CD4-positive, alpha-beta T cell treated with Interleukin-15 for 1 hour (primary cell): Measurements from ENCODE around the gene SHC2.
"Not testable (repeated sequence)": the region's sequence is repeated elsewhere in the genome, so short reads cannot be mapped to it uniquely, and the experiment has no call there.

Source experiments
- DNase-seq: peaks from one replicate; pipeline ENCODE4 v3.0.0-alpha.2; 2020

The SHC2 gene

DNA sequence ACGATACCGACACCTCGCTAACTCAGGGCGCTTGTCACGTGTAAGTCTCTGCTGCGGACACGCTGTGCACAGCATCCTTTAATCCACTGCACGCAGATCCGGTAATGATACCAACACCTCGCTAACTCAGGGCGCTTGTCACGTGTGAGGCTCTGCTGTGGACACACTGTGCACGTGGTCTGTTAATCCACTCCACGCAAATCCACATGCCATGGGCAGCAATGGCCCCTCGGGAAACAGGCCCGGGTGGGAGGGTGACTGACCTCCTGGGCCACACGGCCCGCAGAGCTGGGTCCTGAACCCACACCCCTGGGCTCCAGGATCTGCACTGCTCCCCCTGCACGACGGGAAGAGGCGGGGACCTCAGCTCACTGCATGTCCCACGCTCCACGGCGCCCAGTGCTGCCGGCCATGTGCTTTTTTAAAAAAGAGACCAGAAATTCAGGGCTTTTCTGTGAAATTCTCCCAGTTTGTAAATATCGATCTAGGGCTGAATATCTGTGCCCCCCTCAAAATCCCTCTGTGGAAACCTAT lies 16.1 kb downstream of the SHC2 start:
- DNase-seq = no peak

DNA sequence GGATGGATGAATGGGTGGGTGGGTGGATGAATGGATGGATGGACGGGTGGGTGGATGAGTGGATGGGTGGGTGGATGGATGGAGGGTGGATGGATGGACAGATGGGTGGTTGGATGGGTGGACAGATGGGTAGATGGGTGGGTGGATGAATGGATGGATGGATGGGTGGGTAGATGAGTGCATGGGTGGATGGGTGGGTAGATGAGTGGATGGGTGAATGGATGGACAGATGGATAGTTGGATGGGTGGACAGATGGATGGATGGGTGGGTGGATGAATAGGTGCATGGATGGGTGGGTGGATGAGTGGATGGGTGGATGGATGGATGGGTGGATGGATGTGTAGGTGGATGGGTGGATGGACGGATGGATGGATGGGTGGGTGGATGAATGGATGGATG lies 17.8 kb downstream of the SHC2 start:
- no peak for DNase-seq

DNA sequence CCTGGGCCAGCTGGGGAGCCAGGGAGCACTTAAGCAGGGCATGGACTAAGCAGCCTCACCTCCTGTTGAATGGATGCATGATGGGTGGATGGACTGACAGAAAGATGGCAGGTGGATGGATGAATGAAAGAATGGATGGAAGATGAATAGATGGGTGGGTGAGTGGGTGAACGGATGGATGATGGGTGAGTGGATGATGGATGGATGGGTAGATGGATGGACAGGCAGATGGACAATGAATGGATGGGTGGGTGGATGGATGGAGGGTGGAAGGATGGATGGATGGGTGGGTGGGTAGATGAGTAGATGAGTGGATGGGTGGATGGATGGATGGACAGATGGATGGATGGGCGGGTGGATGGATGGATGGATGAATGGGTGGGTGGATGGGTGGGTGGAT lies 18.7 kb downstream of the SHC2 start:
- no peak for DNase-seq

DNA sequence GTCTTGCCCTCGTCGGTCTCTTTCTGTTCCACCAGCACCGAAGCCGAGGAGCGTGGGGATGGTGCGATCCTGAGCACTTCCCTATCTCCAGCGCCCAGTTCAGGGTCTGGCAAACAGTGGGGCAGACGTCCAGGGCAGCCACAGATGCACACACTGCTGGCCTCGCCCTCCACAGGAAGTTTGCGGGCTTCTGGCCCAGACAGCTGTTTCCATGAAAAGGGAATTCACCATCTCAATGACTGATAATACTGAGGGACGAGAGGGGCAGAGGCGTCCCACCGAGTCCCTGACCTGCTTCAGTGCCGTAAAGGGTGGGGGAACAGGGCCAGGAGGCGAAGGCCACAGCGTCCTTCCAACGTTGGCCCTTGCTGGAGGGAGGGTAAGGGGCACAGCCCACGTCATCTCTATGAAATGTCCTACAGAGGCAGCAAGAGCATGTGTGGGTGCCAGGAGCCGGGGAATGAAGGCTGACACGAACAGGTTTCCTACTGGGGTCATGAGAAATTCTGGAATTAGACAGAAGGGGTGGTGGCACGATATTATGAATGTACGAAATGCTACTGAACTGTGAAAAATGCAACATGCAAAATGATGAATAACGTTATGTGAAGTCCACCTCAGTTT lies 19.5 kb downstream of the SHC2 start:
- no peak for DNase-seq

DNA sequence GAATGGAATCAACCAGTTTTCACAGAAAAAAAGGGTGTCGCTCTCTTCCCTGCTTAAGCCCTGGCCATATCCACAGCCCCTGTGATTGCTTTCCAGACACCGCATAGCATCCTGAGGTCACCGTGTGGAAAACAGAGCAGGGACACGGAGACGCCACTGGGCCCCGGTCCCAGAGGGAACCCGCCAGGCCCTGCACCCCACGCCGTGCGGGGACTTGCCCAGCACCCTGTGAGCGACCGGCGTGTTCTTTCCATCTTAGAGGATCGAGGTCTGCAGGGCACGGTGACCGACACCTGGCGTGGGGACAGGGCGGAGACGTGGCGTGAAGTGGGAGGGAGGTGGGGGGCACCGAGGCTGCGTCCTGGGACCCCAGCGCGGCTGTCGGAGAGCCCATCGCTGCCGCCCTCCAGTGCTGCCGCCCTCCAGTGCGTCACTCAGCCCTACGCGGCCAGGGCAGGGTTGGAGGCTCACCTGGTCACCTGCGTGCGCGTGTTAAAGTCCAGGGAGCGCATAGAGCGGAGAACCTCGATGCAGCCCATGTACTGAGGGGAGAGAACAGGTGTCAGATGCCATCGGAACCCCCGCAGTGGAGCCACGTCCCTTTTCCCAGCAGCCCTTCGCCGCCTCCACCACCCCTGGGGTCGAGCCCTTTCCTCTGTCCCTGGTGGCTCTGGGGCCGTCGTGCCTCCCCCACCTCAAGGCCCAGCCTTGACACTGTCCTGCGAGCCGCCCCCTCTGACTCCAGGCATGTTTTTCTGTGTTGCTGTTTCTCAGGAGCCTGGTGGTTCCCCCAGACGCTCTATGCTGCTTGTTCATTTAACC lies 20.2 kb downstream of the SHC2 start:
- DNase-seq = no peak

DNA sequence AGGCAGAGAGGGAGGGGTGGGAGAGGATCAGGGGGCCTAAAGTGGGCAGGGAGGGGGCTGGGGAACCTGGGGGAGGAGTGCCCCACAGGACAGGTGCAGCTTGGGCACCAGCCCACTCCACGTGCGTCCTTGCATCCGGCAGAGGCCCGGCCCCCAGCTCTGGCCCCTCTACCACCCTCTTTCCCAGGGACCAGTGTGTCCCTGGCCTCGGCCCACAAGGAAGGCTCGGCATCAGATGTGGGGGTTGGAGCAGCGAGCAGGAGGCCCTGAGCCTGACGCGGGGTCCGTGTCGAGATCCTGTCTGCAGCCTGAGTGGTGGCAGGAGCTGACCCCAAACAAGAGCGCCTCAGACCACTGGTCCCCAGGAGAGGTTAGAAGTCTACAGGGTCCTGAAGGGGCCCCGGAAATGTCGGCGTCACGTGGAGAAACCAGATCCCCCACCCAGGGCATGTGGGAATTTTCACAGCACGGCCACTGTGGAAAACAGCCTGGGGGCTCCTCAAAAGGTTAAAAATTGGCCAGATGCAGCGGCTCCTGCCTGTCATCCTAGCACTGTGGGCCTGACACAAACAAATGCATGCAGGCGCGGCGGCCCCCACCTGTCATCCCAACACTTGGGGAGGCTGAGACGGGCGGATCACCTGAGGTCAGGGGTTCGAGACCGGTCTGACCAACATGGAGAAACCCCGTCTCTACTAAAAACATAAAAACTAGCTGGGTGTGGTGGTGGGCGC lies 21.5 kb downstream of the SHC2 start:
- DNase-seq = no peak

DNA sequence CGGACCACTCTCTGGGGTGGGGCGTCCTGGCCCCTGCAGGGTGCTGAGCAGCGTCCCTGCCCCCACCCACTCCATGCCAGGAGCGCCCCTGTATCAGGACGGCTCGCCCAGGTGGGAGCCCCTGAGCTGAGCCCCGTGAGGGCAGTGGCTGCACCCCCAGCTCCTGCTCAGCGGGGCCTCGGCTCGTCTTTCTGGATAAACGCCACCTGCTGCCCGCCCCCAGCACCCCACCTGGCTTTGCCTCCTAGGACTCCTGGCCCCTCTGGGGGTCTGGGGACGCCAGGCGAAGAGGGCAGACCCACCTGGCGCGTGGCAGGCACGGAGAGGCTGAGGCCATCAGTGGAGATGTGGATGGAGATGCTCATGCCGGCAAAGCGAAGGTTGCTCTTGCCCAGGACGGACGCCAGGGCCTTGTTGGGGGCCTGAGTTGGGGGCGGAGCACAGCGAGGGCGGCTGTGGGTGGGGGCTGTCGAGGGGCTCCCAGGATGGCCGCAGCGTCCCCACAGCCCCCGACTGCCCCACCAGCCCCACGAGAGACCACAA lies 22.3 kb downstream of the SHC2 start:
- DNase-seq = no peak

DNA sequence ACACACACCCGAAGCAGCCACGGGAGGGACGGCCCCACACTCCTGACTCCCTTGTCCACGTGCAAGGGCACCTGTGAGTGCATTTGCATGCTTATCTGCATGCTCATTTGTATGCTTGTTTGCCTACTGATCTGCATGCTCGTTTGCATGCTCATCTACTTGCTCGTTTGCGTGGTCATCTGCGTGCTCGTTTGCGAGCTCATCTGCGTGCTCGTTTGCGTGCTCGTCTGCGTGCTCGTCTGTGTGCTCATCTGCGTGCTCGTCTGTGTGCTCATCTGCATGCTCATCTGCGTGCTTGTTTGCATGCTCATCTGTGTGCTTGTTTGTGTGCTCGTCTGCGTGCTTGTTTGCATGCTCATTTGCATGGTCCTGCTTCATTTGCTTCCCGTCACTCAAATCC lies 23.8 kb downstream of the SHC2 start:
- no peak for DNase-seq

DNA sequence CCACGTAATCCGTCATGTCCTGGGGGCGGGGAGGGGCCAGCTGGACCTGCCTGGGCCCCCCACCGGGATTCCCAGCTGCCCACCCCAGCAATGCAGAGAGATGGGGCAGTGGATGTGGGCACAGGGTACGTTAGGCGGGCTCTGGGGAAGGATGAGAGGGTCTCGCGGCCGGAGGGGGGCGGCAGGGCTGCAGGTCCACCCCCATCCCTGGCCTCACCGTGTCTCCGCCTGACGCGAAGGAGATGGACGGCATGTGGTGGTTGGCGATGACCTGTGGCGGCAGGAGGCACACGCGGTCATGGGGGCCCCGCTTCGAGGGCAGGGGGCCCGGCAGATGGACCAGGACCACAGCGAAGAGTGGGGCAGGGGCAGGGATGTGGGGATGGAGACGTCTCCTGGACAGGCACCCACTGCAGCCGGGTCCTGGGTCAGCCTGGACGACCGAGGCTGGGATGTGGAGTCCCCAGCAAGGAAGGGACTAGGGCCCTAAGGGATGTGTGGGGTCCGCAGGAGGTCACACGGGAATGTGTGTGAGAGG lies 24.4 kb downstream of the SHC2 start:
- DNase-seq = no peak

DNA sequence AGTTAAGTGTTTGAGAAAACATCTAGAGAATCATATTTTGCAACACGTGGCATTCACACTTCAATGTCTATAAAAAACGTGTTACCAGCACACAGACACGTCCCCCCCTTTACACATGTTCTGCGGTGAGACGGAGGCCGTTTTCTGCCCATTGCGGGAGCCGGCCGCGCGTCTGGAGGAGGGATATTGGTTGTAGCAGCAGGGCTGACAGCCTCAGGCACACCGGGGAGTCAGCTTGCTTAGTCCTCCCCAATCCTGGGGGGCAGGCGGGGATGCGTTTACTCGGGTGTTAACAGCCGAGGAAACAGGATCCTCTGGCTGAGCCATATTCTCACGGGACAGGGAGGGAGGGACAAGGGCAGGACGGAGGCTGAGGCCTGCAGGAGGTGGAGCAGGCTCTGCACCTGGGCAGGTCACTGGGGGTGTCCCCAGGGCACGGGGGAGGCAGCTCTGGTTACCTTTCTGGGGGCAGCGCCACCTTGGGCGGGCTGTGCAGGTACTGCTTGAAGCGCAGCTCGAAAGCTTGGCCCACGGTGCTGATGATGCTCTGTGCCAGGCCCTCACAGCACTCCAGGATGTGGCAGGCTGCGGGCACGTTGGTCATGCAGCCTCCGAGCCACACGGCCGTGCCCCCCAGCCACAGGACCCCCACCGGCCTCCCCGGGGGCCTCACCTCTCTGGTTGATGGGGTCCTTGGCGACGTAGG lies 25.0 kb downstream of the SHC2 start:
- no peak for DNase-seq

DNA sequence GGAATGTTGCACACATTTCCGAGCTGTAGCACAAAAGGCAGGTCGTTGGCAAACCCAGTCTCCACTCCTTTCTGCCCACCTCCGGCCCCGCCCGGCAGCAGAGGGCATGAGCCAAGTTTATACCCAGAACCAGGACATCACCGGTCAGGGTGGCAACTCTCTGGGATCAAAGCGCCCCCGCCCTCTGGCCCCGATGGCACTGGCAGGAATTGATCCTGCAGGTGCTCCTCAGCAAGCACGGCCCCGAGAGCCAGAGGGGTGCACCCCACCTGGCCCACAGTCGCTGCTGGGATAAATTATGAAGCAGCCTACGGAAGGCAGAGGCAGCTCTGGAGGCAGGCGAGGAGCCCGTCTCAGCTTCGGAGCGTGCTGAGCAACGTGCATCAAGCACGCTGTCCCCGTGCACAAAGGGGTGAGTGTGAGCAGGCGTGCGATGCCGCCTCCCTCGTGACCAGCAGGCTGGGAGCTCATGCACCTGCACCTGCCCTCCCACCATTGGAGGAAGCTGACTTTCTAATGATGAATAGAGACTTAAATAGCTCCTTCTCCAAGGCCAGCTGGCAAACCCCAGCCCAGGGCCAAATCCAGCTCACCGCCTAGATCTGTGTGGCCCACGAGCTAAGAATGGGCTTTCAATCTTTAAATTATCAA lies 25.7 kb downstream of the SHC2 start:
- no peak for DNase-seq

DNA sequence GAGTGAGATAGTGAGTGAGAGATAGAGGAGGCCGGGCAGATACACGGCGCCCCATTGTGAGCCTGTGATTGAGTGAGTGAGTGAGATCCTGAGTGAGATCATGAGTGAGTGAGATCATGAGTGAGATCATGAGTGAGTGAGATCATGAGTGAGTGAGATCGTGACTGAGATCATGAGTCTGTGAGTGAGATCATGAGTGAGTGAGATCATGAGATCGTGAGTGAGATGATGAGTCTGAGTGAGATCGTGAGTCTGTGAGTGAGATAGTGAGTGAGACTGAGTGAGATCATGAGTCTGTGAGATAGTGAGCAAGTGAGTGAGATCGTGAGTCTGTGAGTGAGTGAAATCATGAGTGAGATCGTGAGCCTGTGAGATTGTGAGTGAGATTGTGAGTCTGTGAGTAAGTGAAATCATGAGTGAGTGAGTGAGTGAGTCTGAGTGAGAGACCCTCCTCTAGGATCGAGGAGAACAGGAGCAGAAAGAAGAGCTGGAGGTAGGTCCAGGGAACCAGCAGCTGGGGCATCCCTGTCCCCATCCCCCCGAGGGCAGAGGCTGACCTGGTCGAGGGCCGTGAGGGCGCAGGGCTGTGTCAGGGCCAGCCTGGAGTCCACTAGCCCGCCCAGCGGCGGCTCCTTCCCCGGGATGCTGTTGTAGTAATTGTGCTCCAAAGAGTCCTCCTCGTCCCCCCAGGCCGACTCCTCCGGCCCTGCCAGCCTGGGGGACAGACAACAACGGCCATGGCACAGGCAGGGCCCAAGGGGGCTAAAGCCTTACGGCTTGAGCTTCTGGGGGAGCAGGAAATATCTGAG lies 26.5 kb downstream of the SHC2 start:
- DNase-seq = no peak

DNA sequence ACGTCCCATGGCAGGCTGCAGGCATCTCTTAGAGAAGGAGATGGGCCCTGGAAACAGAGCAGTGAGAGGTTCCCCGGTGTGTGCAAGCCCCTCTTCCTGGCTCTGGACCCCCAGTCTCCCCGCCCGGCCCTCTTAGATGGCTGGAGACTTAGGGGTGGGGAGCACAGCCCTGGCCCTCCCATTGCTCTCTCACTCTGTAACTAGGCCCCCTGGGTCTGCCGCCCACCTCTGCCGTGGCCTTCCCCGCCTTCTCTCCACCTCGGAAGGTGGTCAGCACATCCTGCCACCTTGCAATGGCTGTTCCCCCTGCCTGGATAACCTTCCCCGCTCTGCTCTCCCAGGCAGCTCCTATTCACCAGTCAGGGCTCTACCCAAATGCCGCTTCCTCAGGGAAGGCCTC lies 30.1 kb downstream of the SHC2 start:
- DNase-seq = no peak

DNA sequence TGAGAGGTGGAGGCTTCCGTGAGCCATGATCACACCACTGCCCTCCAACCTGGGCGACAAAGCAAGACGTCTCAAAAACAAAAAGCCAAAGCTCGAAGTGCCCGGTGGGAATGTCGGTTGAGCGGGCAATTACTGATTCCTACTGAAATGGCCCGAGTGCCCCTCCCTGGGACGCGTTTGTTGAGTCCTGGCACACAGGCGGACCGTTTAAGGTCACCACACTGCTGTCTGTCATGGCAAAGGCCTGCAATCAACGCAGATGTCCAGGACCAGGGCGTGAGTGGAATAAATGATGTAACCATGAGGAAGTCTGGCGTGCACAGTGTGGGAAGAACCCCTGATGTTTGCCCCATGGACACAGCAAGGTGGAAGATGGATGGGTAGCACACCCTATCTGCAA lies 32.7 kb downstream of the SHC2 start:
- DNase-seq = no peak

DNA sequence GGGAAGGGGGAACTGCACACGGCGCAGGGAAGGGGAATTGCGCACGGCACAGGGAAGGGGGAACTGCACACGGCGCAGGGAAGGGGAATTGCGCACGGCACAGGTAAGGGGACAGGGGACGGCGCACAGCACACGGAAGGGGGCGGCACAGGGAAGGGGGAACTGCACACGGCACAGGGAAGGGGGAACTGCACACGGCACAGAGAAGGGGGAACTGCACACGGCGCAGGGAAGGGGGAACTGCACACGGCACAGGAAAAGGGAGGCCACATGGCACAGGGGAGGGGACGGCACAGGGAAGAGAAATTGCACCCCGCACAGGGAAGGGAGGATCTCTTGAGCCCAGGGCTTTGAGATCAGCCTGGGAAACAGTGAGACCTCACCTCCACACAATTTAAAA lies 33.2 kb downstream of the SHC2 start:
- not testable (repeated sequence) for DNase-seq

DNA sequence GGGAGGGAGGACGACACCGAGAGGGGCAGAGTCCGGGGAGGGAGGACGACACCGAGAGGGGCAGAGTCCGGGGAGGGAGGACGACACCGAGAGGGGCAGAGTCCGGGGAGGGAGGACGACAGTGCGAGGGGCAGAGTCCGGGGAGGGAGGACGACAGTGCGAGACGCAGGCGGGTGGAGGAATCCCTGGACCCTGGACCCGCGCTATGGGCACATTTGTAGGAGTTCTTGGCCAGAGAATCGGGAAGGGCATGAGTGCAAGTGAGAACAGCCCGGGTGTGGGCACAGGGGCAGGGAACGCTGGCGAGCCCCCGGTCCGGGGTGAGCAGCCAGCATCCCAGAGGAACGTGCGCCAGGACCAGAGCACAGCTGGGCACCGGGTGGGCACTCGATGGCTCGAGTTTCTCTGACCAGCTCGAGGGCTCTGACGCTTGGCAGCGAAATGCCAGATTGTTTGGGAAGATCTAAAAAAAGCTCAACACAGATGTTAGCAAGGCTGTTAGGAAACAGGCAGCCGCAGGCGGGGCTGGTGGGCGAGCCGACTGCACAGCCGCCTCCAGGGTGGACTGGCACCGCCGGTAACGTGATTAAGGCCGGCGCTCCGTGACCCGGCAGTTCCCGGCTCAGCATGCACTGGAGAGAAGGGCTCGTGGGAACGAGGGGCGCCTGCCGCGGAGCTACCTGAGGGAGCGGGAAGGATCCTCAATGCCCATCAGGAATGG lies 33.9 kb downstream of the SHC2 start:
- DNase-seq = no peak

DNA sequence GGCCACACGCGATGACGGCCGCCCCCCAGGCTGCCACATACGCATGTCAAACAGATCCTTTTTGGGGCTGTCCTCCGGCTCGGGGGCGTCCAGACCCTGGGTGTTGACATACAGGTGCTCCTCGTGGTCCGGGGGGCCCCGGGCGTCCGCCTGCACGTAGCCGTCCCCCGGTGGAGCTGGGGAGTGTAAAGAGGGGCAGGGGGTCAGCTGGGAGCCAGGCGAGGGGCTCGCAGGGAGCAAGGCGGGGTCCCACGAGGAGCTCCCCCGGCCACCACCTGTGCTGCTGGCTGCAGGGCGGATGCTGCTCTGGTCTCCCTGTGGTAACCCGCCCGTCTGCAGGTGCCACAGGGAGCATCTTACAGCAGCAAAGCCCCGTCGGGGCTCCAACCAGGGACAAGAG lies 35.8 kb downstream of the SHC2 start:
- no peak for DNase-seq

DNA sequence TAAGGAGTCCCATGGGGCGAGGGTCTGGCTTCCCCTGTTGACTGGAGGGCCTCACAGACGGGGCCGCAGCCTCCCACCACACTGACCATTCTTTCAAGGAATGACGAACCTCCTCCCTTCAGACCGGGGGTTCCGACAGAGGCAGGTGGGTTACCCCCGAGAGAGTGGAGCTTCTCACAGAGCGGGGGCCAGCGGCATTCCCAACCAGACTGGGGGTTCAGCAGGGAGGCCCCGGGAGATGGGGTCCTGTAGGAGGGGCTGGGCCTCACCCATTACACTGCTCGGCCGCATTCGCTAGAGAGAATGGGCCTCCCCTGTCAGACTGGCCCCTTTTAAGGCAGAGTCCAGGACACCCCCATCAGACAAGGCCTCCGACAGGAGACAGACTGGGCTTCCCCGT lies 36.3 kb downstream of the SHC2 start:
- no peak for DNase-seq

DNA sequence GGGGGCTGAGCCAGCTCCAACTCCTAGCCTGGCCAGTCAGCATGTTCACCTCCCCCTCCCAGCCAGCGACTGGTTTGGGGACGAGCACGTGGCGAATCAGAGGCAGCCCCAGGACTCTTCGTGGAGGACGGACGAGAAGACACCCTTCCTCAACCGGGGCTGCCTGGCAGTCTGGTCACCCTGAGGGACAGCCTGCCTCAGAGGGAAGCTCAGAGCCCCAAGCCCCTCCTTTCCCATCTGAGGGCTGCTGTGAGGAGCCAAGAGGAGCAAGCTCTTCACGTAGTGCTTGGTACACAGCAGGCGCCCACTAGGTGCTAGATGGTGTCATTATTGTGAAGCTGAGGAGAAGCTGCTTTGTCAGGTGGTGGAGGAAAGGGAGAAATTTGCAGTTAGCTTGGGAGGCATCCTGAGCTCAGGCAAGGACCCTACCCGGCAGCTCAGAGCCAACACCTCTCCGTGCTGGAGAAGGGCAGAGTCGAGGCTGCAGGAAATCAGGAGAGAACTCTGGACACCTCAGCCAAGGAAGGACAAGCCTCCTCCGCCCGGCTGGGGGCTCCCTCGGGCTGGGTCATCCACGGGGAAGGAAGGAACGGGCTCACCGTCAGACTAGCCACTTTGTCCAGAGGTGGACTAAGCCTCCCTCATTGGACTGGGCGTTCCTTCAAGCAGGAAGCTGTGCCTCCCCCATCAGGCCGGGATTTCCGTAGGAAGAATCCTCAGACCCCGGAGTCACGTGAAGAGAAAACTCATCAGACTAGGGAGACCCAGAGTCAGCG lies 37.0 kb downstream of the SHC2 start:
- no peak for DNase-seq

DNA sequence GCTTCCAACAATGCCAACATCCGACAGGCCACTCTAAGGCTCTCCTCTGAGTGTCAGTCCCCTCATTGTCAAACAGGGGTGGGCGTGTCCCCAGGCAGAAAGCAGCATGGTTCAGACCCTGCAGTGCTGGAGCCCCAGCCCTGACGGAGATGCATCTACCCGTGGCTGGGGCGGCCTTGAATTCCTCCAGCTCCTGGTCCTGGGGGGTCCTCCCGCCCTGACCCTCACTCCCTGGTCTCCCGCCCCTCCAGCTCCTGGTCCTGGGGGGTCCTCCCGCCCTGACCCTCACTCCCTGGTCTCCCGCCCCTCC lies 38.0 kb downstream of the SHC2 start:
- not testable (repeated sequence) for DNase-seq
